Muscle layer of colon (tissue), 2 donors: ENCODE data around the gene ING5.

Source experiments
- H3K27ac ChIP-seq: one replicate; pipeline ENCODE4 v1.7.0; 2013; ENCODE audit warnings: low read depth, mild to moderate bottlenecking, low read length, moderate library complexity
- H3K27me3 ChIP-seq, 2 donors: one replicate each; pipeline ENCODE4 v1.7.0; 2013; ENCODE audit warnings: low read length in 2 of 2, mild to moderate bottlenecking in 2 of 2; ENCODE audit not compliant: insufficient read depth in 2 of 2, control insufficient read depth in 1 of 2
- H3K36me3 ChIP-seq: one replicate; pipeline ENCODE4 v1.7.0; 2013; ENCODE audit warnings: mild to moderate bottlenecking, low read length; ENCODE audit not compliant: insufficient read depth
- H3K4me1 ChIP-seq: one replicate; pipeline ENCODE4 v1.7.0; 2013; ENCODE audit warnings: mild to moderate bottlenecking, low read length; ENCODE audit not compliant: insufficient read depth
- H3K4me3 ChIP-seq, 2 donors: one replicate each; pipeline ENCODE4 v1.7.0; 2013; ENCODE audit warnings: low read length in 2 of 2, low read depth in 1 of 2, mild to moderate bottlenecking in 1 of 2, moderate library complexity in 1 of 2
- H3K9ac ChIP-seq: one replicate; pipeline ENCODE4 v1.7.0; 2013; ENCODE audit warnings: low read length
- H3K9me3 ChIP-seq: one replicate; pipeline ENCODE4 v1.7.0; 2013; ENCODE audit warnings: mild to moderate bottlenecking, low read length
- donor health status: abdominal sarcoma.
- donor health status: Adenocarcinoma of cecum.

The ING5 gene

GRCh38 chr2:241776336-241777169 is 74.7 kb downstream of the ING5 start, which contains the start of gene GAL3ST2:
Gene GAL3ST2, plus strand, starts transcription at chr2:241776822. Its CDS starts 134 bp downstream, at chr2:241776956.
- Histone ChIP-seq H3K4me3 (no peak within 1 kb of the TSS), H3K9me3 (no peaks in the 10 kb centered on the region), H3K36me3 (no peaks in the 10 kb centered on the region), H3K27ac (no peak within 1 kb of the TSS), H3K9ac (no peak within 1 kb of the TSS), H3K27me3 (peaks cover 0 to 47% of the 10 kb centered on the region in 2 donors), H3K4me1 (no peaks in the 10 kb centered on the region)

DNA sequence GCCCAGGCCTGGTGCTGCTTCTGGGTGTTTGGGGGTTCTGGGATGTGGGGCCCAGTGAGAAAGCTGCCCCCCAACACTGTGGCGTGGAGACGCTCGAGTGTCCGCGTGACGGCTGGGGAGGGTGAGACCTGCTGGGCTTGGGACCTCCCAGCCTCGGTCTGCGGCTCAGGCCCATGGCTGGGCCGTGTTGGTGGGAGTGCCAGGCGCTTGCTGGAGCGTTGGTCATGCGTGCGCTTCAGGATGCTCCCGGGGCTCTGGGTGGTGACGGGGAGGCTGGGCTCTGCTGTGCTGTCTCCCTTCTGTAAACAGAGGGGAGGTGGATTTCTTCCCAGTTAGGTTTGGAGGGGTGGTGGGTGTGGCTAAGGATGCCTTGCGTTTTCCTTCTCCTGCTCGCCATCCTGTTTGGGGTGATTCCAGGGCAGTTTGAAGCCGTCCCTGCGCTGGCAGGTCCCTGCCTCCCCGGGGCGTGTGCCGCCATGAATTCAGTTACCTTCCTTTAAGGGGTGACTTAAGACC is 75.4 kb downstream of the ING5 start:
- Histone ChIP-seq H3K27me3 (peaks cover 0 to 43% of the 10 kb centered on the region in 2 donors), H3K36me3 (no peaks in the 10 kb centered on the region), H3K9me3 (no peaks in the 10 kb centered on the region), H3K4me3 (no peak overlapping the region), H3K9ac (no peak overlapping the region), H3K27ac (no peak overlapping the region), H3K4me1 (no peaks in the 10 kb centered on the region)

- H3K27ac ChIP-seq = no peak overlapping the region
- no peaks in the 10 kb centered on the region for H3K9me3 ChIP-seq
- peaks cover 0 to 40% of the 10 kb centered on the region in 2 donors for H3K27me3 ChIP-seq
- H3K4me1 ChIP-seq = no peaks in the 10 kb centered on the region
- H3K4me3 ChIP-seq = no peak overlapping the region
- no peak overlapping the region for H3K9ac ChIP-seq
- no peaks in the 10 kb centered on the region for H3K36me3 ChIP-seq
Measured at GRCh38 chr2:241777686-241778627, 76.1 kb downstream of the ING5 start.
